ENCODE data around the gene FAM47B. TPM values are rescaled to one million over a fixed set of nuclear protein-coding genes. Genes with fewer than 3 reads are reported as not detected.

The FAM47B gene
- total RNA-seq, 1 experiment from 2014 or later = not detected

- TF ChIP-seq ATF2 (CRISPR knock-in tag; IDR thresholded peaks at IDR 0.05; ENCODE audit: borderline replicate concordance, low read depth) = no peak
Observed at GRCh38 chrX:34915463-34916225, 27.0 kb upstream of the FAM47B start (continued).

GRCh38 chrX:34917146-34917545 is 25.4 kb upstream of the FAM47B start:
- H3K27ac Mint-ChIP-seq = no peak overlapping the region
- H3K4me1 Mint-ChIP-seq = no peaks in the 10 kb centered on the region

More at GRCh38 chrX:34917146-34917545, 25.4 kb upstream of the FAM47B start:
- Mint-ChIP-seq H3K9me3 (no peaks in the 10 kb centered on the region), H3K36me3 (no peaks in the 10 kb centered on the region), H3K4me3 (no peak overlapping the region), H3K27me3 (ENCODE audit: low read depth) (no peaks in the 10 kb centered on the region)
- ATAC-seq (no peak), DNase-seq (ENCODE audit: low spot score) (no peak)
- POLR2A ChIA-PET = no interaction called here
- TF ChIP-seq ZNF281 (CRISPR knock-in tag; IDR thresholded peaks at IDR 0.05) (no peak), ZNF121 (CRISPR knock-in tag; IDR thresholded peaks at IDR 0.05) (no peak), ZNF671 (CRISPR knock-in tag; IDR thresholded peaks at IDR 0.05) (no peak), ATF2 (CRISPR knock-in tag; IDR thresholded peaks at IDR 0.05; ENCODE audit: borderline replicate concordance, low read depth) (no peak), RORB (CRISPR knock-in tag; IDR thresholded peaks at IDR 0.05) (no peak), EMX1 (CRISPR knock-in tag; IDR thresholded peaks at IDR 0.05) (no peak), CTCF (IDR thresholded peaks at IDR 0.05) (no peak), FOXK1 (CRISPR knock-in tag; IDR thresholded peaks at IDR 0.05) (no peak), MAX (CRISPR knock-in tag; IDR thresholded peaks at IDR 0.05) (no peak), SP1 (CRISPR knock-in tag; conservative IDR thresholded peaks at IDR 0.05) (no peak), PREB (CRISPR knock-in tag; IDR thresholded peaks at IDR 0.05; ENCODE audit: borderline replicate concordance) (no peak), PRDM15 (CRISPR knock-in tag; IDR thresholded peaks at IDR 0.05) (no peak), SOX15 (CRISPR knock-in tag; IDR thresholded peaks at IDR 0.05) (no peak), NR2C2 (CRISPR knock-in tag; IDR thresholded peaks at IDR 0.05) (no peak), USF2 (CRISPR knock-in tag; IDR thresholded peaks at IDR 0.05) (no peak)
- CTCF ChIA-PET = no interaction called here

Measured in WTC11 (cell line).